SK-N-SH (cell line): Measurements from ENCODE around the gene KCNK4. TPM values are rescaled to one million over a fixed set of nuclear protein-coding genes. Genes with fewer than 3 reads are reported as not detected.

ENCODE experiments used
- CTCF ChIA-PET: fragments of 300-600, 350-600 bp; formaldehyde crosslinking; extraction: SDS; loops from one replicate; lab custom pipeline; 2021; lab: Yijun Ruan, JAX
- POLR2A ChIA-PET: fragments of 350-600 bp; sonication (Branson Sonifier 250); formaldehyde crosslinking; extraction: SDS; loops from one replicate; lab custom pipeline; 2020; ENCODE audit warnings: antibody characterized with exemption, inconsistent platforms; lab: Yijun Ruan, JAX
- DNase-seq: peaks from one replicate; pipeline ENCODE4 v3.0.0; 2012
- H2AFZ ChIP-seq: fragments of 200-600 bp; sonication (generic); 2 replicates; pipeline ENCODE4 v1.8.1; 2016; ENCODE audit warnings: antibody characterized with exemption, mild to moderate bottlenecking, low read depth
- H3F3A ChIP-seq: fragments of 200-600 bp; sonication (generic); replicated peaks from 2 replicates; pipeline ENCODE3; 2016; ENCODE audit warnings: antibody characterized with exemption, mild to moderate bottlenecking; ENCODE audit not compliant: insufficient read depth
- H3K27ac ChIP-seq, 2 experiments: fragments of 200-500 bp in 1 of 2; fragments of 200-600 bp in 1 of 2; sonication (Bioruptor generic) in 1 of 2; sonication (generic), shearing (Covaris generic) in 1 of 2; 2 replicates each; pipeline versions ENCODE4 v1.5.1 to v1.6.1; 2014 to 2016; ENCODE audit warnings: low read depth in 2 of 2, inconsistent platforms in 1 of 2, low read length in 1 of 2, mild to moderate bottlenecking in 1 of 2, mixed read lengths in 1 of 2
- H3K27me3 ChIP-seq: fragments of 200-600 bp; sonication (generic), shearing (Covaris generic); 2 replicates; pipeline ENCODE4 v1.6.1; 2016; ENCODE audit warnings: mixed run types; ENCODE audit not compliant: insufficient read depth
- H3K36me3 ChIP-seq, 2 experiments: fragments of 200-500 bp in 1 of 2; fragments of 200-600 bp in 1 of 2; sonication (Bioruptor generic) in 1 of 2; sonication (generic) in 1 of 2; replicated peaks in 1 of 2; 2 replicates each; pipeline versions ENCODE3 to v1.5.1; 2014 to 2016; ENCODE audit warnings: low read length in 1 of 2, mild to moderate bottlenecking in 1 of 2; ENCODE audit not compliant: insufficient read depth in 2 of 2, control insufficient read depth in 1 of 2
- H3K4me1 ChIP-seq, 2 experiments: fragments of 200-500 bp in 1 of 2; fragments of 200-600 bp in 1 of 2; sonication (Bioruptor generic) in 1 of 2; sonication (generic), shearing (Covaris generic) in 1 of 2; 2 replicates each; pipeline versions ENCODE4 v1.5.1 to v1.6.1; 2014 to 2016; ENCODE audit warnings: low read depth in 1 of 2, low read length in 1 of 2, mixed run types in 1 of 2; ENCODE audit not compliant: insufficient read depth in 2 of 2, control insufficient read depth in 1 of 2
- H3K4me2 ChIP-seq: fragments of 200-600 bp; sonication (generic), shearing (Covaris generic); 2 replicates; pipeline ENCODE4 v1.6.1; 2017; ENCODE audit warnings: mixed run types
- H3K4me3 ChIP-seq, 2 experiments: fragments of 200-500 bp in 1 of 2; fragments of 200-600 bp in 1 of 2; sonication (Bioruptor generic) in 1 of 2; sonication (generic), shearing (Covaris generic) in 1 of 2; 2 replicates each; pipeline versions ENCODE4 v1.5.1 to v1.8.1; 2014 to 2016; ENCODE audit warnings: low read depth in 2 of 2, inconsistent platforms in 1 of 2, low read length in 1 of 2, mild to moderate bottlenecking in 1 of 2, mixed read lengths in 1 of 2, moderate library complexity in 1 of 2
- H3K79me2 ChIP-seq: fragments of 200-600 bp; sonication (generic); 2 replicates; pipeline ENCODE4 v1.8.1; 2017; ENCODE audit warnings: mild to moderate bottlenecking; ENCODE audit not compliant: insufficient read depth
- H3K9ac ChIP-seq: fragments of 200-600 bp; sonication (generic); 2 replicates; pipeline ENCODE4 v1.6.1; 2017; ENCODE audit warnings: mixed run types
- H3K9me2 ChIP-seq: fragments of 200-600 bp; sonication (generic); 2 replicates; pipeline ENCODE4 v1.6.1; 2017; ENCODE audit warnings: mixed run types
- H3K9me3 ChIP-seq: fragments of 200-600 bp; sonication (generic); 2 replicates; pipeline ENCODE4 v1.6.1; 2017; ENCODE audit warnings: mixed run types, mild to moderate bottlenecking, moderate library complexity
- H4K20me1 ChIP-seq: fragments of 200-600 bp; sonication (generic); 2 replicates; pipeline ENCODE4 v1.6.1; 2017; ENCODE audit warnings: mild to moderate bottlenecking, mixed run types; ENCODE audit not compliant: insufficient read depth
- FOSL2 ChIP-seq: IDR thresholded peaks from 2 replicates; pipeline ENCODE4 v1.4.0; 2012; ENCODE audit warnings: low read depth, mild to moderate bottlenecking, moderate library complexity, borderline replicate concordance
- GABPA ChIP-seq: IDR thresholded peaks from 2 replicates; pipeline ENCODE4 v1.4.0; 2012; ENCODE audit warnings: low read depth, mild to moderate bottlenecking
- GATA2 ChIP-seq: sonication (generic); formaldehyde crosslinking; IDR thresholded peaks from 2 replicates; pipeline ENCODE4 v1.5.0; 2020; ENCODE audit warnings: mild to moderate bottlenecking, missing genetic modification reagents
- JUND ChIP-seq: IDR thresholded peaks from 2 replicates; pipeline ENCODE4 v1.4.0; 2012
- MEF2A ChIP-seq: IDR thresholded peaks from 2 replicates; pipeline ENCODE4 v1.4.0; 2012; ENCODE audit warnings: low read depth, borderline replicate concordance
- MXI1 ChIP-seq: IDR thresholded peaks from 2 replicates; pipeline ENCODE4 v1.6.1; 2012; ENCODE audit warnings: mild to moderate bottlenecking, low read depth, low read length, improper control_type of control experiment
- NFIC ChIP-seq: IDR thresholded peaks from 2 replicates; pipeline ENCODE4 v1.4.0; 2012; ENCODE audit warnings: borderline replicate concordance
- NRF1 ChIP-seq: IDR thresholded peaks from 2 replicates; pipeline ENCODE4 v1.6.1; 2012; ENCODE audit warnings: low read depth, mild to moderate bottlenecking, low read length
- RAD21 ChIP-seq: IDR thresholded peaks from 2 replicates; pipeline ENCODE4 v1.6.1; 2012; ENCODE audit warnings: mild to moderate bottlenecking, low read length
- RCOR1 ChIP-seq: fragments of 150-350 bp; IDR thresholded peaks from 2 replicates; pipeline ENCODE4 v1.6.1; 2017; ENCODE audit warnings: antibody characterized with exemption, low read length
- RFX5 ChIP-seq: IDR thresholded peaks from 2 replicates; pipeline ENCODE4 v1.6.1; 2012; ENCODE audit warnings: mild to moderate bottlenecking, improper control_type of control experiment, low read length
- SIN3A ChIP-seq: IDR thresholded peaks from 2 replicates; pipeline ENCODE4 v1.6.1; 2012; ENCODE audit warnings: low read depth, mild to moderate bottlenecking, low read length, moderate library complexity, borderline replicate concordance
- TCF12 ChIP-seq: IDR thresholded peaks from 2 replicates; pipeline ENCODE4 v1.4.0; 2012
- YY1 ChIP-seq: IDR thresholded peaks from 2 replicates; pipeline ENCODE4 v1.4.0; 2012; ENCODE audit warnings: low read depth, mild to moderate bottlenecking
- WGBS: methylation state at CpG from one replicate; pipeline ENCODE4 v1.1.6; 2017; ENCODE audit warnings: low lambda C conversion rate; 5-methylcytosine and 5-hydroxymethylcytosine counted together
- polyA plus RNA-seq, 3 experiments: library from polyadenylated mRNA; depleted of rRNA; stranded (reverse); fragments of >200 nt; gene quantifications; 2 replicates each; pipeline ENCODE4 v1.2.3, GENCODE V29; 2012
- TF ChIP-seq, protein P1 (sequence below): fragments of 150-350 bp; IDR thresholded peaks from 2 replicates; pipeline ENCODE4 v1.6.1; 2017; ENCODE audit warnings: antibody characterized with exemption, low read length, low read depth, borderline replicate concordance
- TF ChIP-seq, protein P2 (sequence below): IDR thresholded peaks from 2 replicates; pipeline ENCODE4 v1.4.0; 2012; ENCODE audit warnings: low read depth, borderline replicate concordance
- TF ChIP-seq, protein P3 (sequence below): IDR thresholded peaks from 2 replicates; pipeline ENCODE4 v1.4.0; 2012; ENCODE audit warnings: low read depth, borderline replicate concordance
- TF ChIP-seq, protein P4 (sequence below): IDR thresholded peaks from 2 replicates; pipeline ENCODE4 v1.6.1; 2012; ENCODE audit warnings: mild to moderate bottlenecking, low read depth, low read length, moderate library complexity
- TF ChIP-seq, protein P5 (sequence below): fragments of 150-350 bp; IDR thresholded peaks from 2 replicates; pipeline ENCODE4 v1.6.1; 2016; ENCODE audit warnings: mild to moderate bottlenecking, low read depth, low read length

Gene KCNK4
- polyA plus RNA-seq, 1 of the 3 experiments (the other 2 are of a cell fraction) = 0.16 TPM

DNA sequence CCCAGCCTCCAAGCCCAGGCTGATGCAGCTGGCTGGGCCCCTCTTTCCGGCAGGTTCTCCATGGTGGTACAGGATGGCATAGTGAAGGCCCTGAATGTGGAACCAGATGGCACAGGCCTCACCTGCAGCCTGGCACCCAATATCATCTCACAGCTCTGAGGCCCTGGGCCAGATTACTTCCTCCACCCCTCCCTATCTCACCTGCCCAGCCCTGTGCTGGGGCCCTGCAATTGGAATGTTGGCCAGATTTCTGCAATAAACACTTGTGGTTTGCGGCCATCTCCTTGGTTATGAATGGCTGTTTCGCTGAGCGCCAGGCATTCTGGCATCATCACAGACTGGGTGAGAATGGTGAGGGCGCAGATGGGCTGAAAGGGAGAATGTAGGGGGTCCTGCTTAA lies 30.4 kb downstream of the KCNK4 start:
- no peak for DNase-seq
- CTCF ChIA-PET = interaction anchor here (0.8 kb wide), 1 partner anchor 20 kb away, joined by 4 read pairs; no protein-coding TSS in a partner anchor

More for the DNA sequence above, 30.4 kb downstream of the KCNK4 start:
- 96% methylated on average over 4 of the region's 5 CpGs for WGBS
- Histone ChIP-seq H3K27me3 (no peaks in the 10 kb centered on the region), H3K36me3 (peaks cover 0 to 10% of the 10 kb centered on the region in 2 experiments), H3K9me2 (no peaks in the 10 kb centered on the region), H3K4me1 (peaks cover 0 to 9% of the 10 kb centered on the region in 2 experiments; a peak in 1 of 4 replicates), H2AFZ (no peak overlapping the region), H3K4me2 (no peak overlapping the region), H3K27ac (no peak overlapping the region), H3F3A (peaks cover 5% of the 10 kb centered on the region), H3K4me3 (no peak overlapping the region), H4K20me1 (no peaks in the 10 kb centered on the region), H3K9ac (no peak overlapping the region), H3K9me3 (no peaks in the 10 kb centered on the region), H3K79me2 (peaks cover 33% of the 10 kb centered on the region)
- POLR2A ChIA-PET = no interaction called here
- no peak for TF ChIP-seq GATA2 (CRISPR knock-in tag)
- TF ChIP-seq, protein P1, sequence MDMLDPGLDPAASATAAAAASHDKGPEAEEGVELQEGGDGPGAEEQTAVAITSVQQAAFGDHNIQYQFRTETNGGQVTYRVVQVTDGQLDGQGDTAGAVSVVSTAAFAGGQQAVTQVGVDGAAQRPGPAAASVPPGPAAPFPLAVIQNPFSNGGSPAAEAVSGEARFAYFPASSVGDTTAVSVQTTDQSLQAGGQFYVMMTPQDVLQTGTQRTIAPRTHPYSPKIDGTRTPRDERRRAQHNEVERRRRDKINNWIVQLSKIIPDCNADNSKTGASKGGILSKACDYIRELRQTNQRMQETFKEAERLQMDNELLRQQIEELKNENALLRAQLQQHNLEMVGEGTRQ = no peak
- TF ChIP-seq, protein P2, sequence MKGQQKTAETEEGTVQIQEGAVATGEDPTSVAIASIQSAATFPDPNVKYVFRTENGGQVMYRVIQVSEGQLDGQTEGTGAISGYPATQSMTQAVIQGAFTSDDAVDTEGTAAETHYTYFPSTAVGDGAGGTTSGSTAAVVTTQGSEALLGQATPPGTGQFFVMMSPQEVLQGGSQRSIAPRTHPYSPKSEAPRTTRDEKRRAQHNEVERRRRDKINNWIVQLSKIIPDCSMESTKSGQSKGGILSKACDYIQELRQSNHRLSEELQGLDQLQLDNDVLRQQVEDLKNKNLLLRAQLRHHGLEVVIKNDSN = no peak
- TF ChIP-seq, protein P3, sequence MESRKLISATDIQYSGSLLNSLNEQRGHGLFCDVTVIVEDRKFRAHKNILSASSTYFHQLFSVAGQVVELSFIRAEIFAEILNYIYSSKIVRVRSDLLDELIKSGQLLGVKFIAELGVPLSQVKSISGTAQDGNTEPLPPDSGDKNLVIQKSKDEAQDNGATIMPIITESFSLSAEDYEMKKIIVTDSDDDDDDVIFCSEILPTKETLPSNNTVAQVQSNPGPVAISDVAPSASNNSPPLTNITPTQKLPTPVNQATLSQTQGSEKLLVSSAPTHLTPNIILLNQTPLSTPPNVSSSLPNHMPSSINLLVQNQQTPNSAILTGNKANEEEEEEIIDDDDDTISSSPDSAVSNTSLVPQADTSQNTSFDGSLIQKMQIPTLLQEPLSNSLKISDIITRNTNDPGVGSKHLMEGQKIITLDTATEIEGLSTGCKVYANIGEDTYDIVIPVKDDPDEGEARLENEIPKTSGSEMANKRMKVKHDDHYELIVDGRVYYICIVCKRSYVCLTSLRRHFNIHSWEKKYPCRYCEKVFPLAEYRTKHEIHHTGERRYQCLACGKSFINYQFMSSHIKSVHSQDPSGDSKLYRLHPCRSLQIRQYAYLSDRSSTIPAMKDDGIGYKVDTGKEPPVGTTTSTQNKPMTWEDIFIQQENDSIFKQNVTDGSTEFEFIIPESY = no peak
- no peak for TF ChIP-seq MXI1
- no peak for TF ChIP-seq RCOR1
- no peak for TF ChIP-seq YY1
- TF ChIP-seq, protein P4, sequence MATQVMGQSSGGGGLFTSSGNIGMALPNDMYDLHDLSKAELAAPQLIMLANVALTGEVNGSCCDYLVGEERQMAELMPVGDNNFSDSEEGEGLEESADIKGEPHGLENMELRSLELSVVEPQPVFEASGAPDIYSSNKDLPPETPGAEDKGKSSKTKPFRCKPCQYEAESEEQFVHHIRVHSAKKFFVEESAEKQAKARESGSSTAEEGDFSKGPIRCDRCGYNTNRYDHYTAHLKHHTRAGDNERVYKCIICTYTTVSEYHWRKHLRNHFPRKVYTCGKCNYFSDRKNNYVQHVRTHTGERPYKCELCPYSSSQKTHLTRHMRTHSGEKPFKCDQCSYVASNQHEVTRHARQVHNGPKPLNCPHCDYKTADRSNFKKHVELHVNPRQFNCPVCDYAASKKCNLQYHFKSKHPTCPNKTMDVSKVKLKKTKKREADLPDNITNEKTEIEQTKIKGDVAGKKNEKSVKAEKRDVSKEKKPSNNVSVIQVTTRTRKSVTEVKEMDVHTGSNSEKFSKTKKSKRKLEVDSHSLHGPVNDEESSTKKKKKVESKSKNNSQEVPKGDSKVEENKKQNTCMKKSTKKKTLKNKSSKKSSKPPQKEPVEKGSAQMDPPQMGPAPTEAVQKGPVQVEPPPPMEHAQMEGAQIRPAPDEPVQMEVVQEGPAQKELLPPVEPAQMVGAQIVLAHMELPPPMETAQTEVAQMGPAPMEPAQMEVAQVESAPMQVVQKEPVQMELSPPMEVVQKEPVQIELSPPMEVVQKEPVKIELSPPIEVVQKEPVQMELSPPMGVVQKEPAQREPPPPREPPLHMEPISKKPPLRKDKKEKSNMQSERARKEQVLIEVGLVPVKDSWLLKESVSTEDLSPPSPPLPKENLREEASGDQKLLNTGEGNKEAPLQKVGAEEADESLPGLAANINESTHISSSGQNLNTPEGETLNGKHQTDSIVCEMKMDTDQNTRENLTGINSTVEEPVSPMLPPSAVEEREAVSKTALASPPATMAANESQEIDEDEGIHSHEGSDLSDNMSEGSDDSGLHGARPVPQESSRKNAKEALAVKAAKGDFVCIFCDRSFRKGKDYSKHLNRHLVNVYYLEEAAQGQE = no peak
- TF ChIP-seq RAD21 = no peak
- no peak for TF ChIP-seq GABPA
- TF ChIP-seq, protein P5, sequence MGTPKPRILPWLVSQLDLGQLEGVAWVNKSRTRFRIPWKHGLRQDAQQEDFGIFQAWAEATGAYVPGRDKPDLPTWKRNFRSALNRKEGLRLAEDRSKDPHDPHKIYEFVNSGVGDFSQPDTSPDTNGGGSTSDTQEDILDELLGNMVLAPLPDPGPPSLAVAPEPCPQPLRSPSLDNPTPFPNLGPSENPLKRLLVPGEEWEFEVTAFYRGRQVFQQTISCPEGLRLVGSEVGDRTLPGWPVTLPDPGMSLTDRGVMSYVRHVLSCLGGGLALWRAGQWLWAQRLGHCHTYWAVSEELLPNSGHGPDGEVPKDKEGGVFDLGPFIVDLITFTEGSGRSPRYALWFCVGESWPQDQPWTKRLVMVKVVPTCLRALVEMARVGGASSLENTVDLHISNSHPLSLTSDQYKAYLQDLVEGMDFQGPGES = no peak
- TF ChIP-seq NRF1 = no peak
- no peak for TF ChIP-seq SIN3A
- TF ChIP-seq NFIC = no peak
- no peak for TF ChIP-seq JUND
- no peak for TF ChIP-seq TCF12
- no peak for TF ChIP-seq RFX5
- TF ChIP-seq FOSL2 = no peak
- TF ChIP-seq MEF2A = no peak
